ENCODE measurements around the gene ADGRG1.

The ADGRG1 gene

GRCh38 chr16:57628008-57628781, at the start of gene ADGRG1:
ADGRG1 (plus strand) TSS chr16:57628630; CDS start chr16:57650288, 21,658 bp downstream.
- peak; percentile 35 for TF ChIP-seq CTCF (IDR thresholded peaks at IDR 0.05; ENCODE audit: insufficient read depth, low read depth, low read length, missing control alignments)
- DNase-seq (ENCODE audit: low read depth) = peak; percentile 98
- H3K4me3 ChIP-seq (ENCODE audit: low read length) = peak within 1 kb of the TSS; percentile 60

- TF ChIP-seq CTCF (IDR thresholded peaks at IDR 0.05; ENCODE audit: insufficient read depth, low read depth, low read length, missing control alignments) = no peak
- no peak overlapping the region for H3K4me3 ChIP-seq (ENCODE audit: low read length)
- DNase-seq (ENCODE audit: low read depth) = no peak
Measured at GRCh38 chr16:57579361-57579665, 49.1 kb upstream of the ADGRG1 start.

- no peak for TF ChIP-seq CTCF (IDR thresholded peaks at IDR 0.05; ENCODE audit: insufficient read depth, low read depth, low read length, missing control alignments)
- DNase-seq (ENCODE audit: low read depth) = no peak
- no peak overlapping the region for H3K4me3 ChIP-seq (ENCODE audit: low read length)
Measured at GRCh38 chr16:57585051-57585687, 43.3 kb upstream of the ADGRG1 start.

GRCh38 chr16:57588831-57589230, 39.6 kb upstream of the ADGRG1 start:
- TF ChIP-seq CTCF (IDR thresholded peaks at IDR 0.05; ENCODE audit: insufficient read depth, low read depth, low read length, missing control alignments) = no peak
- no peak for DNase-seq (ENCODE audit: low read depth)
- no peak overlapping the region for H3K4me3 ChIP-seq (ENCODE audit: low read length)

GRCh38 chr16:57589374-57589773, 39.1 kb upstream of the ADGRG1 start:
- no peak overlapping the region for H3K4me3 ChIP-seq (ENCODE audit: low read length)
- no peak for DNase-seq (ENCODE audit: low read depth)
- TF ChIP-seq CTCF (IDR thresholded peaks at IDR 0.05; ENCODE audit: insufficient read depth, low read depth, low read length, missing control alignments) = no peak

GRCh38 chr16:57590654-57591085, 37.8 kb upstream of the ADGRG1 start:
- peak; percentile 93 for DNase-seq (ENCODE audit: low read depth)
- no peak overlapping the region for H3K4me3 ChIP-seq (ENCODE audit: low read length)
- TF ChIP-seq CTCF (IDR thresholded peaks at IDR 0.05; ENCODE audit: insufficient read depth, low read depth, low read length, missing control alignments) = no peak

Data from epithelial cell of esophagus (primary cell).